HG03520 (cell line): Measurements from ENCODE around the gene PDCD1.

Source experiments
- ATAC-seq: cut with Tn5 transposase; IDR thresholded peaks from one replicate; pipeline ENCODE4 v1.9.1; 2021; ENCODE audit warnings: mild to moderate bottlenecking, moderate library complexity; ENCODE audit not compliant: unreplicated experiment

The PDCD1 gene

GRCh38 chr2:241895712-241896641 is 37.3 kb upstream of the PDCD1 start:
- no peak for ATAC-seq

- no peak for ATAC-seq
Measured at GRCh38 chr2:241895427-241895711, 36.7 kb upstream of the PDCD1 start.

- ATAC-seq: no peak
Measured at GRCh38 chr2:241894681-241895426, 36.2 kb upstream of the PDCD1 start.

GRCh38 chr2:241894056-241894641 is 35.5 kb upstream of the PDCD1 start:
- no peak for ATAC-seq

- ATAC-seq: no peak
Measured at GRCh38 chr2:241893265-241893664, 34.6 kb upstream of the PDCD1 start.

GRCh38 chr2:241892299-241893137 is 33.8 kb upstream of the PDCD1 start:
- no peak for ATAC-seq

- no peak for ATAC-seq
Measured at GRCh38 chr2:241891988-241892298, 33.2 kb upstream of the PDCD1 start.

GRCh38 chr2:241891315-241891987 is 32.8 kb upstream of the PDCD1 start:
- ATAC-seq: no peak

GRCh38 chr2:241890524-241891235 is 32.0 kb upstream of the PDCD1 start:
- ATAC-seq: no peak

- ATAC-seq: no peak
Measured at GRCh38 chr2:241888641-241889040, 29.9 kb upstream of the PDCD1 start.

- no peak for ATAC-seq
Measured at GRCh38 chr2:241887806-241888522, 29.3 kb upstream of the PDCD1 start.

GRCh38 chr2:241886840-241887447 is 28.2 kb upstream of the PDCD1 start:
- ATAC-seq: no peak

- ATAC-seq: no peak
Measured at GRCh38 chr2:241885946-241886643, 27.4 kb upstream of the PDCD1 start.

GRCh38 chr2:241885291-241885945 is 26.7 kb upstream of the PDCD1 start:
- ATAC-seq: no peak

GRCh38 chr2:241884951-241885290 is 26.2 kb upstream of the PDCD1 start:
- ATAC-seq: no peak

GRCh38 chr2:241882091-241882625 is 23.5 kb upstream of the PDCD1 start:
- ATAC-seq: peak; percentile 61

GRCh38 chr2:241880311-241881073 is 21.8 kb upstream of the PDCD1 start:
- no peak for ATAC-seq
